Glomerular endothelial cell (primary cell): ENCODE measurements around the gene DDX19B. TPM values are rescaled to one million over a fixed set of nuclear protein-coding genes. Genes with fewer than 3 reads are reported as not detected.
"Not testable (repeated sequence)": the region's sequence is repeated elsewhere in the genome, so short reads cannot be mapped to it uniquely, and the experiment has no call there.

ENCODE experiments used
- DNase-seq: peaks from one replicate; pipeline ENCODE4 v3.0.0-alpha.2; 2011; ENCODE audit warnings: low read depth, low spot score; ENCODE audit errors: extremely low read depth
- total RNA-seq: library from RNA; depleted of rRNA; stranded (reverse); fragments of >200 nt; gene quantifications from 2 replicates; pipeline ENCODE4 v1.2.3, GENCODE V29; 2015

DDX19B gene
- total RNA-seq, 1 donor from 2014 or later = 30.0 TPM

DNA sequence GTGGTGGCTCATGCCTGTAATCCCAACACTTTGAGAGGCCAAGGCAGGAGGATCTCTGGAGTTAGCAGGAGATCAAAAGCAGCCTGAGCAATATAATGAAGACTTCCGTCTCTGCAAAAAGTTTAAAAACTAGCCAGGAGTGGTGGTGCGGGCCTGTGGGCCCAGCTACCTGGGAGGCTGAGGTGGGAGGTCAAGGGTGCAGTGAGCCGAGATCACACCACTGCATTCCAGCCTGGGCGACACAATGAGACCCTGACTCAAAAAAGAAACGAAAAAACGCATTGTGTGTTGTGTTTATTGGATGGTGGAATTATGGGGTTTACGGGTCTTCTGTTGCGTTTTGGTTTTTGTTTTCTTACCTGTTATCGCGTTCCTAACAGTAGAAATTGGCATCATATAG lies 46.9 kb downstream of the DDX19B start:
- no peak for DNase-seq

DNA sequence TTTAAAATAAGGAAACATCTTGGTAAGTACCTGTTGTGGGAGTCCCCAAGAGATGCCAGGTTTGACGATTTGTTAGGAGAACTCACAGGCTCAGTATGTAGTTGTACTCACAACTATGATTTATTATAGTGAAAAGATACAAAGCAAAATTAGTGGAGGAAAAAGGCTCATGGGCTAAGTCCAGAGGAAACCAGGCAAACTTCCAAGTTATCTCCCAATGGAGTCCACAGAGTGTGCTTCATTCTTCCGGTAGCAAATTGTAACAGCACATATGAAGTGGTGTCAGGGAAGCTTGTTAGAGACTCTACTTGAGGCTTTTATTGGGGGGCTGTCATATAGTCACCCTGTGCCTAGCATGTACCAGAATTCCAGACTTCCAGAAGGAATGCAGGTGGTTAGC lies 50.0 kb downstream of the DDX19B start:
- DNase-seq = no peak

DNA sequence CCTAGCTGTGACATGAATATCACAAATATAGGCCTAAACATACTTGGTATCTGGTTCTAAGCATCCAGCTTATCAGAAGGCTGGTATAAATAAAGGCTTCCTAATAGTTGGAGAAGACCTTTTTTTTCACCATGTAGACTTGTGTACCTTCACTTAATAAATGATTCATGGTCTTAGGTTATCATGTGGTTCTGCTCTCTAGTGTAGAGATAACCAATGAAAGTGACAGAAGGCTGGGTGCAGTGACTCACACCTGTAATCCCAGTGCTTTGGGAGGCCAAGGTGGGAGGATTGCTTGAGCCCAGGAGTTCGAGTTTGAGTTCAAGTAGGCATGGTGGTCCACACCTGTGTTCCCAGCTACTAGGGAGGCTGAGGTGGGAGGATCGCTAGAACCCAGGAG lies 50.8 kb downstream of the DDX19B start:
- no peak for DNase-seq

DNA sequence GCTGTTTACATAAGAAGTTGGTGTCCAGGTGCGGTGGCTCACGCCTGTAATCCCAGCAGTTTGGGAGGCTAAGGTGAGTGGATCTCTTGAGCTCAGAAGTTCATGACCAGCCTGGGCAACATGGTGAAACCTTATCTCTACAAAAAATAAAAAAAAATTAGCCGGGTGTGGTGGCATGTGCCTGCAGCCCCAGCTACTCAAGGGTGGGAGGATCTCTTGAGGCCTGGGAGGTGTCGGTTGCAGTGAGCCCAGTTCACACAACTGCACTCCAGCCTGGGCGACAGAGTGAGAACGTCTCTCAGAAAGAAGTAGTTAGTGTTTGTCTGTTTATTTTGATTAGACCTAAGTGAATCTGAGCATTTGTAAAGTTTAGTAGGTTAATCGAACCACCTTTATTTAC lies 60.6 kb downstream of the DDX19B start:
- no peak for DNase-seq

DNA sequence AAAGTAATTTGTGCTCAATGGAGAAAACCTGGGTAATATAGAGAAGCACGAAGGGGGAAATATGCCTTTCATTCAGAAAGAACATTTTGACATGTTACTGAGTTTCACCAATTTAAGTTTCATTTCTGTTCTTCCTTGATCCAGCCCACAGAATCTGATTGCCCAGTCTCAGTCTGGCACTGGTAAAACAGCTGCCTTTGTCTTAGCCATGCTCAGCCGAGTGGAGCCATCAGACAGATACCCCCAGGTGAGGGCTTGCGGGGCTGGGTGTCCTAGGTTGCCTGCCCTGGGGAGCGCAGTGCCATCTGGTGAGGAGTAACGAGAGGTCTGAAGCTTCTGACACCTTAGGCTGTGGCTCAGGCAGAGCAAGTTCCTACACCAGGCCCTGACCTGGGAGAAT lies 65.4 kb downstream of the DDX19B start:
- DNase-seq = no peak

DNA sequence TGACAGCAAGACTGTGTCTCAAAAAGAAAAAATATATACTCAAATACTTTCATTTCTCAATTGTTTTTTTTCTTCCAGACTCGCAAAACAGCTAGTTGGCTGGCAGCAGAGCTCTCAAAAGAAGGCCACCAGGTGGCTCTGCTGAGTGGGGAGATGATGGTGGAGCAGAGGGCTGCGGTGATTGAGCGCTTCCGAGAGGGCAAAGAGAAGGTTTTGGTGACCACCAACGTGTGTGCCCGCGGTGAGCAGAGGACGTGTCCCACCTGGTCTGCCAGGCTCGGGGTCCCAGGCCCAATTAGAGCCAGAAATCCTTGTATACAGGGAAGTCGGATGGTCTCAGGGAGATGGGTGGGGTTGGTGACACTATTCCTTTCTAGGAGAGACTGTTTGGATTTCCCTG lies 71.2 kb downstream of the DDX19B start:
- DNase-seq = not testable (repeated sequence)

DNA sequence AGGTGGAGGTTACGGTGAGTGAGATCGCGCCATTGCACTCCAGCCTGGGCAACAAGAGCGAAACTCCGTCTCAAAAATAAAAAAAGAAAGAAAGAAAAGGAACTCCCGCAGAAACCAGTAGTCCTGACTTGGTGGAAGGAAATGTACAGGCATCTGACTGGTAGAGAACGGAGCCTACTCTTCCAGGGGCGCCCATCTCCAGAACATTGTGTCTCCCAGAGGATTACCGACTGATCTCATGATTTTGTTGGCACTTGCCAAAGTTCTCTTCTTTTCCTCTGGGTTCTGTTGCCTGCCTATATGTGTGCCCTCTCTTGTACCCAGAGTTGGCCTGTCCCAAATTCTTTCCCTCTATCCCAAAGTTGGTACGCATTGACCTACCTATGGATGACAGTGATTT lies 71.9 kb downstream of the DDX19B start:
- no peak for DNase-seq

DNA sequence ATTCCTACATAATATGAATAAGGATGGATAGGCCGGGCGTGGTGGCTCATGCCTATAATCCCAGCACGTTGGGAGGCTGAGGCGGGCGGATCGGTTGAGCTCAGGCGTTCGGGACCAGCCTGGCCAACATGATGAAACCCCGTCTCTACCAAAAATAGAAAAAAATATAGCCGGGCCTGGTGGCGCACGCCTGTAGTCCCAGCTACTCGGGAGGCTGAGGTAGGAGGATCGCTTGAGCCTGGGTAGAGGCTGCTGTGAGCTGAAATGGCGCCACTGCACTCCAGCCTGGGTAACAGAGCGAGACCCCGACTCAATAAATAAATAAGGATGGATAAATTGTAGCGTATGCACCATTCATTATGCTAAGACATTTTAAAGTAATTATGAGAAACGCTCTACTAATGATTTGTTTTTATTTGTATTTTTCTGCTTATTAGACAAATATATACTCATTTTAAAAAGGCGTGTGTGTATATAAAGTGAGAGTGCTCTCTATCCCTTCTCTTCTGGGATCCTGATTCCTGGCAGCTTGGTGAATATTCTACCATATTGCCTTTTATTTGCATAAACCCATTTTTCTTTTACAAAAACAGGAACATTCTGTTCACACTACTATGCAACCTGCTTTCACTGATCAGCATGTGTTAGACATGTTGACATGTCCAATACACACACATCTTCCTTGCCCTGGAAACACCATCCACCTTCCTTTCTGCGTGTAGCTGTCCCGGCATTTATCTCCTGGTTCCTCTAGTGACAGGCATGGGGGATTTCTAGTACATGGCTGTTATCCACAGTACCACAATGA lies 74.1 kb downstream of the DDX19B start:
- DNase-seq = no peak

DNA sequence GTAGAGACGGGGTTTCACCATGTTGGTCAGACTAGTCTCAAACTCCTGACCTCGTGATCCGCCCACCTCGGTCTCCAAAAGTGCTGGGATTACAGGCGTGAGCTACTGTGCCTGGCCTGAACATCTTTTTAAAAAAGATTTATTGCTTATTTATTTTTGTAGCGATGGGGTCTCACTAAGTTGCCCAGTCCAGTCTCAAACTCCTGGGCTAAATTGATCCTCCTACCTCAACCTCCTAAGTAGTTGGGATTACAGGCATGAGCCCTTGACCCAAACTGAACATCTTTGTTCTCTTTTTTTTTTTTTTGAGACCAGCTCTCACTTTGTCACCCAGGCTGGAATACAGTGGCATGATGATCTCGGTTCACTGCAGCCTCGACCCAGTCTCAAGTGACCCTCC lies 75.2 kb downstream of the DDX19B start:
- no peak for DNase-seq

DNA sequence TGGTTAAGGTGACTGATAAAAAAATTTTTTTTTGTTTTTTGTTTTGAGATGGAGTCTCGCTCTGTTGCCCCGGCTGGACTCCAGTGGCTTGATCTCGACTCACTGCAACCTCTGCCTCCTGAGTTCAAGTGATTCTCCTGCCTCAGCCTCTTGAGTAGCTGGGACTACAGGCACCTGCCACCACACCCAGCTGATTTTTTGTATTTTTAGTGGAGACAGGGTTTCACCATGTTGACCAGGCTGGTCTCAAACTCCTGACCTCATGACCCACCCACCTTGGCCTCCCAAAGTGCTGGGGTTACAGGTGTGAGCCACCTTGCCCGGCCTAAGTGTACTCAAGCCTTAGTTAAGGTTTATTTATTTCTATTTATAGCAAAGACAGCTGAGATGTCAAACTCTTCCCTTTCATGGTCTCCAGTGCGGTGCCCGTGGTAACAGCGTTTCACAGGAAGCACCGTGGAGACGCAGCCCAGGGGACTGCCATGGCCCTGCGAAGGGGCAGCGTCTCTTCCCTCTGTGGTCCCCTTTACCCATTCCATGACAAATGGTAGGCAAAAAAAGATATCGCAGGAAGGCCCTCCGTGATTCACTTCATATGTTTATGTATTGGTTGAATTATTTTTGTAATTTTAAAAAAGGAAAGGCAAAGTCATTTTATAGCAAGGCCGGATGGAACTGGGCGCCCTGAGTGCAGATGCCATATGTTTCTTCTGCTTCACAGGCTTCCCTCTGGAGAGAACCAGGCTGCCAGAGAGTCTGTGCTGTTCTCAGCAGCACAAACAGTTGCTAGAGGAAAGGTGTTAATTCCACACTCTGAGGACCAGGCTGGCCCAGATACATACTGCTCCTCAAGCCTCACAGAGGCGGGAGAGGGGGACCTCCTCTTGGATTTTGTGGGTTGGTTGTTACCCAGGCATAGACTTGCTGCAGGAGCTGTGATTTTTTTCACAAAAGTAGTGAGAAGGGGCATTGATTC lies 76.9 kb downstream of the DDX19B start:
- no peak for DNase-seq

DNA sequence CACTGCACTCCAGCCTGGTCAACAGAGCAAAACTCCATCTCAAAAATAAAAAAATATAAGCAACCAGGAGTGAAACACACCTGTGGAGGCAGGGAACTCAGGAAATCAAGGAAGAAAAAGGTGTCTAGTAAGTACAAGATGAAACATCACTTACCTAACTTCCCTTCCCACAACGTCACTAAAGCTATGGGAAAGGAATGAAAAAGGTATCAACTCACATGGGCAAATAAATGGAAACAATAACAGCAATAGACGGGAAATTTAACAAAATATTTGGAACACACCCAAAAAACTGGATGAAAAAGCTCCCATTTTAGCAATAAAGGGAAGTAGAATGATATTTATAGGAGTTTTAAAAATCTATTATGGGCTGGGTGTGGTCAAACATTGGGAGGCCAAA lies 78.8 kb downstream of the DDX19B start:
- DNase-seq = no peak

DNA sequence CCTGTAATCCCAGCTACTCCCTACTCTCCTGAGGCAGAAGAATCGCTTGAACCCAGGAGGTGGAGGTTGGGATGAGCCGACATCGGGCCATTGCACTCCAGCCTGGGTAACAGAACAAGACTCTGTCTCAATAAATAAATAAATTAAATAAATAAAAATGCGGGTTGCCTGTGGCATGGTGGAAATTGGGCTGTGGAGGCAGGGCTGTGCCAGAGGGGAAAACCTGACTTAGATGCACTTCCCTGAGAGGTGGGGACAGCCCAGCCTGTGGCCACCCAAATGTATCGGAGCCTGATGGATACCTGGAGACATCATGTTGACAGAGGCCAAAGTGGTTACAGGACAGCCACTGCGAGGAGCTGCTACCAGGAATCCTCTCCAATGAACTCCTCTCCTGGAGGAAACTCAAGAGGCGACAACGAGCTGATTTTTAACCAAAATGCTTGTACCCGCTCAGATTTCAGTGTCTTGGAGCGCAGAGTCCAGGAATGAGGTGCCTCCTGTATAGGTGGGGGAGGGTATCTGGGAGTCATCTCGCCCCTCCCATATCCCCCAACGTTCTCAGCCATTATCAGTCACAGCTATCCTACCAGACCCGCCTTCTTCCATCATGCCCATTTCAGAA lies 80.0 kb downstream of the DDX19B start:
- no peak for DNase-seq

DNA sequence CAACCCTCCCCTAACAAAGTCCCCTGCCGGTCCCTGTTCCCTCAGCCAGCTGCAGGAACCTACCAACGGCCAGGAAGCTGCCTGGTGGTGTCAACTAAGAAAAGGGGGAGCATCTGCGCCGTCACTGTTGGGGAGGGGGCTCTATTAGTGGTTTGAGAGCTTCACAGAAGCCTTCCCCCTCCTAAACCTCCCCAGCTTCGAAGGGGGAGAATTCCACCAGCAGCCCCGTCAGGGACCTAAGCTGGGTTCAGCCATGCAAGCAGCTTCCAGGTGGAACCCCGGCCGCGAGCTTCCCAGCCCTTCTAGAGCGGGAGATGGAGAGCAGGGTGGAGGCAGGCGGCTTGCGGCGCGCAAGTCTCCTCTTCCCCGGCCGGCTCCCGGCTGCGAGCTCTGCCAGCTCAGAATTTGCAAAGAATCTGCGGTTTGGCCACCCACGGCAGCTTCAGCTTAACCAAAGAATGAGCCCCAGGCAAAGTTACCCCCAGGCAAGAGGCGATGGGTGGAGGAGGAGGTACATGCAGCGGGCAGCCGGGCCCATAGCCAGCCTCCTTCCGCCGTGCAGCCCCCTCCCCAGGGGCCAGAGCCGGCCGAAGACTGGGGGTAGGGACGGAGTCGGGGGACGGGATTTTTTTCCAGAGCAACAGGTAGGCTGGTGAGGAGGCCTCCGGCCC lies 81.4 kb downstream of the DDX19B start:
- no peak for DNase-seq

DNA sequence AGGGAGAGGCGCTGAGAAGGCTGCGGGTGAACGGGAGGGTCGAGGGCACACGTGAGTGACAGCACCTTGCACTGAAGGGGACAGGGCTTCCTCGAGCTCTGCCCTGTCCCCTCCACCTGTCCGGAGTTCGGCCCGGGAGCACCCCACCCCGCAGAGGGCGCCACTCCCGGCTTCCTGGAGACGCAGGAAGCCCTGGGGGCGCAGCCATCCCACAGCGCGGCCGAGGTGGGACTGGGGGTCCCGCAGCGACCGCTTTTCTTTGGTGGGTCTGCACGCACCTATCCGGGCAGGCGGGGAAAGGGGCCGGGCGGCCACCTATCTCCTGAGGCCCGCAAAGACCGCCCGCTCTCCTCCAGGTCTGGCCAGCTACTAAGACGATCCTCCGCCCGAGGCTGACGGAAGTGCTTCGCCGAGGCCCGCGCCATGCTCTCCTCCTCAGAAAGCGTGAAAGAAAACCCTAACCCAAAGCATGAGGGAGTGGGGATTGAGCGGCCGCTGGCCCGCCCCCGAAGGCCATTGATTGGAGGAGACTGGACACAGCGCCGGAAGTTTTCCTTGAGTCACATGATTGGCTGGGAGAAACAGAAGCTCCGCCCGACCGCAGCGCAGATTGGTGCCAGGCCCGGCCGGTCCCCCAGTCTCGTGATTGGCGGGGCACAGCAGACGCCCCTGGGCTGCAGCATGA lies 82.1 kb downstream of the DDX19B start:
- DNase-seq = peak; percentile 54

DNA sequence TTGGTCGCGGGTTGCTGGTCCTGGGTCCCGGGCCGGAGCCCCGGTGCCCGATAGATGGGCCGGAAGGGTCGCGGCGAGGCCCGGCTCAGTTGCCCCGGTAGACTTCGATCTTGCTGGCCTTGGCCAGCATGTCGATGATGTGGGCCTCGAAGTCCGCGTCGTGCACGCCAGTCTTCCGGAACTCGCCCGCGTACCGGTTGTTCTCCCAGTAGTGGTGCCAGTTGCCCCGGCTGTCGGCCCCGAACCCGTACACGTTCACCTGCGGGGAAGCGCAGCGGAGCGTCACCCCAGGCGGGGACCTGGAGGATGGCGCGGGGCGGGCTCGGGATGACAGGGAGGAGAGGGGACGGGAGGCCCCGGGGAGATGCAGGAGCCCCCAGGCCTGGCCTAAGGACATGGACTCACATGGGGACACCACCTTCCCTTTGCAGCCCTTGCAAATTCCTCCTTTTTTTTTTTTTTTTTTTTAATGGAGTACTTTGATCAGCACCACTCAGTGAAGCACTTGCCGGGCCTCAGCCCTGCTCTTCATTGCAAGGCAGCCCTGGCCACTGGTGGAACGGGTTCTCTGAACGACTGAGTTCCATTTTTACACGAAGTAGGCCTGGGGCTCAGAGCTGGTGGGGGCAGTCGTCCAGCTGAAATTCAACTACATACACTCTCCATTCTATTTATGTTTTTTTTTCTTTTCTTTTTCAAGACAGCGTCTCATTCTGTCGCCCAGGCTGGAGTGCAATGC lies 82.8 kb downstream of the DDX19B start:
- no peak for DNase-seq

DNA sequence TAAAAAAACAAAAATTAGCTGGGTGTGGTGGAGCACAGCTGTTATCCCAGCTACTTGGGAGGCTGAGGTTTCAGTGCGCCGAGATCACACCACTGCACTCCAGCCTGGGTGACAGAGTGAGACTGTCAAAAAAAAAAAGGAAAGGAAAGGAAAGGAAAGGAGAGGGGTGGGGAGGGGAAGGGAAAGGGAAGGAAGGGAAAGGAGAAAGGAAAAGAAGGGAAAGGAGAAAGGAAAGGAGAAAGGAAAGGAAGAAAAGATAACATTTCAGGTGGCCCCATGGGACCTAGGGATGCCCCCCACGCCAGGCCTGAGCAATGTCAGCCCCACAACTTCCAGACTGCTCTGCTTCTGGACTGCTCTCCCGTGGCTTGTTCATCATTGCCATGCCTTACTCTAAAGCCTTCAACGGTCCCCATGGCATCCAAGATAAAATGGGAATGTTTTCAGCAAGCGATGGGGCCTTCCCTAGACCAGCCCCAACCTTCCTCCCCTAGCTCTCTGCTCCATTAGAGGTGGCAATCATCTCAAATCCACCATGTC lies 84.5 kb downstream of the DDX19B start:
- no peak for DNase-seq
